GM19397 (cell line): ENCODE results near the gene PPDPF.
"Not testable (repeated sequence)": the region's sequence is repeated elsewhere in the genome, so short reads cannot be mapped to it uniquely, and the experiment has no call there.

Source experiments
- ATAC-seq: cut with Tn5 transposase; IDR thresholded peaks from one replicate; pipeline ENCODE4 v1.9.1; 2021; ENCODE audit warnings: mild to moderate bottlenecking, moderate library complexity; ENCODE audit not compliant: unreplicated experiment

PPDPF gene

GRCh38 chr20:63499338-63499969, 21.1 kb upstream of the PPDPF start:
- no peak for ATAC-seq

- no peak for ATAC-seq
Observed at GRCh38 chr20:63500151-63500901, 20.2 kb upstream of the PPDPF start.

GRCh38 chr20:63500902-63501817, 19.4 kb upstream of the PPDPF start:
- no peak for ATAC-seq

GRCh38 chr20:63501818-63502670, 18.5 kb upstream of the PPDPF start:
- no peak for ATAC-seq

- ATAC-seq = no peak
Observed at GRCh38 chr20:63502671-63503172, 17.8 kb upstream of the PPDPF start.

GRCh38 chr20:63503524-63503923, 17.0 kb upstream of the PPDPF start:
- ATAC-seq = no peak

GRCh38 chr20:63504642-63505041, 15.9 kb upstream of the PPDPF start:
- ATAC-seq = no peak

- ATAC-seq = no peak
Observed at GRCh38 chr20:63505281-63505680, 15.3 kb upstream of the PPDPF start.

- no peak for ATAC-seq
Observed at GRCh38 chr20:63505723-63506122, 14.8 kb upstream of the PPDPF start.

- no peak for ATAC-seq
Observed at GRCh38 chr20:63507083-63507743, 13.4 kb upstream of the PPDPF start.

GRCh38 chr20:63508072-63508768, 12.3 kb upstream of the PPDPF start:
- no peak for ATAC-seq

- no peak for ATAC-seq
Observed at GRCh38 chr20:63509088-63509564, 11.4 kb upstream of the PPDPF start.

- no peak for ATAC-seq
Observed at GRCh38 chr20:63513207-63513606, 7.4 kb upstream of the PPDPF start.

- ATAC-seq = not testable (repeated sequence)
Observed at GRCh38 chr20:63514520-63514919, 6.0 kb upstream of the PPDPF start.

GRCh38 chr20:63517376-63518309, 2.9 kb upstream of the PPDPF start:
- ATAC-seq = no peak

- no peak for ATAC-seq
Observed at GRCh38 chr20:63518351-63518861, 2.2 kb upstream of the PPDPF start.

- ATAC-seq = no peak
Observed at GRCh38 chr20:63518946-63519667, 1.5 kb upstream of the PPDPF start.
